GM18511 (cell line): ENCODE data around the gene NUP205.

Experiments used
- ATAC-seq: cut with Tn5 transposase; IDR thresholded peaks from one replicate; pipeline ENCODE4 v1.9.1; 2021; ENCODE audit warnings: mild to moderate bottlenecking, moderate library complexity; ENCODE audit not compliant: unreplicated experiment

NUP205 gene

GRCh38 chr7:135697276-135698049 is 139.7 kb downstream of the NUP205 start:
- no peak for ATAC-seq
